AG20443 (cell line): Measurements from ENCODE around the gene FAM76A.
A peak's percentile ranks its signal among the peaks of the same experiment; 100 is the strongest.
"Not testable (repeated sequence)": the region's sequence is repeated elsewhere in the genome, so short reads cannot be mapped to it uniquely, and the experiment has no call there.

Experiments used
- DNase-seq: peaks from one replicate; pipeline ENCODE4 v3.0.0; 2012; ENCODE audit warnings: low spot score, mixed read lengths

FAM76A gene

GRCh38 chr1:27778056-27778455 lies 52.3 kb downstream of the FAM76A start:
- DNase-seq = no peak

DNA sequence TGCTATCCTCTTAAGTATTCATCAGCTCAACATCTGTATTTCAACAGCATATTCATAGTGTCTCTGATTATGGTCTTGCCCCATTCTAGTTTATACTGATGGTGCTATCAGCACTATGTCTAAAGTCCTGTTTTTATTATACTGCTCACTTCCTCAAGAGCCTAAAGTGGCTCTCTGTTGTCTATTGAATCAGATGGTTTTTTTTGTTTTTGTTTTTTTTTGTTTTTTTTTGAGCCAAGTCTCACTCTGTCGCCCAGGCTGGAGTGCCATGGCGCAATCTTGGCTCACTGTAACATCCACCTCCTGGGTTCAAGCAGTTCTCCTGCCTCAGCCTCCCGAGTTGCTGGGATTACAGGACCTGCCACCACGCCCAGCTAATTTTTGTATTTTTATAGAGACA lies 53.4 kb downstream of the FAM76A start:
- no peak for DNase-seq

DNA sequence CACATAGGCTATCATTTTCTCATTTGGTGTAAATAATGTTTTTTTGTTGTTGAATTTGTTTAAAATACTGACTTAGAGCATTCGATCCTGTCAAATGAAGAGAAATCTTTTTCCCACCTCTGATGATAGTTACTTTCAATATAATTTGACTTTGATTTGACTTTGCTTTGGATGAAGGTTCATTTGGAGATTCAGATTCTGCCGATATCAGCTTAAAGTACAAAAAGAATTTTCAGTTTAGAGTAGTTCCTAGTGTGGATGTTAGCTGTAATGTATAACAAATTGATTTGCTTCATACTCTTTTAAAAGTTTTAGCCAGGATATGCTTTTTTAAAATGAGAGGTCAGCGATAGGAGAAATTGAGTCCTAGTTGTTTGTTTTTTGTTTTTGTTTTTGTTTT lies 57.2 kb downstream of the FAM76A start:
- DNase-seq = no peak

DNA sequence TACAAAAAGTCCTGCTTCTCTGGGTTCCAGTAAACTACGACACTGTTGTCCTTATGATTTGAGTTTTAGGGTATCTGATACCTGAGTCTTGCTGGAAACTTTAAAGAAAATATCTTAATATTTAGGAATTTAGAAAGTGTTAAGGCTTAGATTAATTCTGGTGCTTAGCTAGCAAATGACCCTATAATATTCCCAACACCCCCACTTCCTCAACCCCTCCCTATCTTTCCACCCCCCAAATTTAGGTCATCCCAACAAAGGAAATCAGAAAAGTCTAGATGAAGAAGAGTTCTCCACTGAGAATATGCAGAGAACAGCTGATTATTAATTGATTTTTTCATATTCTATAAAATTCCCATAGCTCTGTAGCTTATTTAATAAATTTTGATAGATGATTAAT lies 58.9 kb downstream of the FAM76A start:
- no peak for DNase-seq

DNA sequence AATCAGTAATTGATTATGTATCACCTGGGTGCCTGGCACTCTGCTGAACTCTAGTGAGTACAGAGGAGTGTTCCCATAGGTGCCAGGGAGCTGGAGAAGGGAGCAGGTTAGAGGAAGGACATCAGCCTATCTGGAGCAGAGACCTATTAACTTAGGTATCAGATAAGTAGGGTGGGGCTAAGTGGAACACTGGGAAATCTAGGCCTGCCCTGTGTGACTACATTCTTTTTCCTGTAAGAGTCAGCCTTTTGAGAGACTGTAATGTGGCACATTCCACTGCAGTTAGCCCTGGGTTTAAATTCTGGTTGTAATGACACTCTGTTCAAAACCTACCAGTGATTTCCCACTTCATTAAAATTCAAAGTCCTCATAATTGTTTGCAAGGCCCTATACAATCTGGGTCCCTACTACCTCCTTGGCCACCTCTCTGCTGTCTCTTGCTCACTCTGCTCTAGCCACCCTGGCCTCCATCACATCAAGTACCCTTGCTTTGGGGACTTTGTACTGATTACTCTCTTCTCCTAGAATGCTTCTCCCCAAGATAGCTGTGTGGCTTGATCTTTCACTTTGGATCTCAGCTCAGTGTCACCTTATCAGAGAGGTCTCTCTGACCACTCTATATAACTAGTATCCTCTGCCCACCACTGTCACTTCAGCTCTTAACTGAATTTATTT lies 60.2 kb downstream of the FAM76A start:
- DNase-seq = peak; percentile 56

DNA sequence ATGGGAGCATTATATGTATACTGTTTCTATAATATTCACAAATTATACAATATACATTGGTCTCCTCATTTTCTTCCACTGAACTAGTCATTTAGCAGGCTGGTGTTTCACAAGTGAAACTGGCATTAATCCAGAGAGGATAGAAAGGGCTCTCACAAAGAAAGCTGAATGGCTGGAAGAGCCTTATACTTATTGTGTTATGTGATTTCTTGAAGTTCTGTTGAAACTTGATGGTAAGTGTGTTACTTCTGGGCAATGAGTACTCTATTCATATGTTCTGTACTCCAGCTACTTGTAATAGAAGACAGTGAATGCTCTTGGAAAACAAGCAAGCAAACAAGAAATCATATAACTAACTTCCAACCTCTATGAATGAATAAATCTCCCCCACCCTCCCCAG lies 62.1 kb downstream of the FAM76A start:
- peak; percentile 26 for DNase-seq

GRCh38 chr1:27789540-27790041 lies 63.8 kb downstream of the FAM76A start:
- no peak for DNase-seq

DNA sequence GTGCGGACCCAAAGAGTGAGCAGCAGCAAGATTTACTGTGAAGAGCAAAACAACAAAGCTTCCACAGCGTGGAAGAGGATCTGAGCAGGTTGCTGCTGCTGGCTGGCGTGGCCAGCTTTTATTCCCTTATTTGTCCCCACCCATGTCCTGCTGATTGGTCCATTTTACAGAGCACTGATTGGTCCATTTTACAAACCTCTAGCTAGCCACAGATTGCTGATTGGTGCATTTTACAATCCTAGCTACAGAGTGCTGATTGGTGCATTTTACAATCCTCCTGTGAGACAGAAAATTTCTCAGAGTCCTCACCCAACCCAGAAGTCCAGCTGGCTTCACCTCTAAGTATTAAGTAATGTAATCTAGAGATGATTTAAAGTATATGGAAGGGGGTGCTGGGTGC lies 64.5 kb downstream of the FAM76A start:
- DNase-seq = not testable (repeated sequence)

GRCh38 chr1:27795601-27796000 lies 69.8 kb downstream of the FAM76A start:
- DNase-seq = no peak

DNA sequence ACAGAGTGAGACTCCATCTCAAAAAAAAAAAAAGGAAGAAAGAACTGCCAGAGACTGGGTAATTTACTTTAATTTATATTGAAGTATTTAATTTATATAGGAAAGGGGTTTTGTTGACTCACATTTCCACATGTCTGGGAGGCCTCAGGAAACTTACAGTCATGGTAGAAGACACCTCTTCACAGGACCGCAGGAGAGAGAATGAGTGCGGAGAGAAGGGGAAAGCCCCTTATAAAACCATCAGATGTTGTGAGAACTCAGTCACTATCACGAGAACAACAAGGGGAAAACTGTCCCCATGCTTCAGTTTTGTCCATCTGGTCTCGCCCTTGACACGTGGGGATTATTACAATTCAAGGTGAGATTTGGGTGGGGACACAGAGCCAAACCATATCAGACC lies 79.0 kb downstream of the FAM76A start:
- no peak for DNase-seq

GRCh38 chr1:27806758-27807157 lies 81.0 kb downstream of the FAM76A start:
- DNase-seq = no peak

- no peak for DNase-seq
Observed at GRCh38 chr1:27807385-27807784, 81.6 kb downstream of the FAM76A start.

DNA sequence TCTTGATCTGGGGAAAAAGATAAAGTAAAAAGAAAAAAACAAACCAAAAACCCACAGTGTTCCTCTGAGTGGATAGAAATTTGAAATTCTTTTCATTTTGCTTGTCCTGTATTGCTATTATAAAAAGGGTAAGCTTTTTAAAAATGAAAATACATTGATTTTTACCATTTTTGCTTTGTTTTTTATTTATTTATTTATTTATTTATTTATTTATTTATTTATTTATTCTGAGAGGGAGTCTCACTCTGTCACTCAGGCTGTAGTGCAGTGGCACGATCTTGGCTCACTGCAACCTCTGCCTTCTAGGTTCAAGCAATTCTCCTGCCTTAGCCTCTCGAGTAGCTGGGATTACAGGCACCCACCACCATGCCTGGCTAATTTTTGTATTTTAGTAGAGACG lies 82.4 kb downstream of the FAM76A start:
- DNase-seq = not testable (repeated sequence)

- no peak for DNase-seq
Observed at GRCh38 chr1:27809883-27810282, 84.1 kb downstream of the FAM76A start.

- no peak for DNase-seq
Observed at GRCh38 chr1:27811741-27812500, 86.2 kb downstream of the FAM76A start.
